ENCODE results near the gene WRAP53.

The WRAP53 gene

DNA sequence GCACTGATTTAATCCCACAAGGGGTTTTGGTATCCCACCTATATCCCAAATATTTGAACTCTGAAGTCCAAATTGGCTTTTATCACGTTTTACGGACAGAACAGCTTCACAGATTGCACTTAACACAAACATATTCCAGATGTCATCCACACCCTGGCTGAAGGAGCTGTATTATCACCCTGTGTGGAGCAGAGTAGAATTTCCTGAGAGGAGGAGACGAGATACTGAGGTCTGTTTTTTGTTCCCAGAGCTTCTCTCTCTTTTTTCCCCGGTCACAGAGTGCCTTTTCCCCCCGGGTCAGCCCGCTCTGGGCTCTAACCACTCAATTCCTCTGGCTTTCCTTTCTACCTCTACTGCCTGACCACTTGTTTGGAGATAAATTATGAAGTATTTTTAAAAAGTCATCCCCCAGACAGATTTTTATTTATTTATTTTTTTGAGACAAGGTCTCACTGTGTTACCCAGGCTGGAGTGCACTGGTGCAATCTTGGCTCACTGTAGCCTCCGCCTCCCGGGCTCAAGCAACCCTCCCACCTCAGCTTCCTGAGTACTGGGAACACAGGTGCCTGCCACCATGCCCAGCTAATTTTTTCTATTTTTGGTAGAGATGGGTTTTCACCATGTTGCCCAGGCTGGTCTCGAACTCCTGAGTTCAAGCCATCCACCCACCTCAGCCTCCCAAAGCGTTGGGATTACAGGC lies 59.9 kb downstream of the WRAP53 start:
- H3K4me1 Mint-ChIP-seq, result peaks cover 26% of the 10 kb centered on the region
- peak overlapping the region; percentile 30 to 83 (median 59) for H3K27ac Mint-ChIP-seq
- no peak overlapping the region for H3K4me3 Mint-ChIP-seq
- peaks cover 15% of the 10 kb centered on the region for H3K27me3 Mint-ChIP-seq (ENCODE audit: low read depth)
- H3K9me3 Mint-ChIP-seq, result peaks cover 4% of the 10 kb centered on the region
- no peak for TF ChIP-seq CTCF (IDR thresholded peaks at IDR 0.05; ENCODE audit: unreplicated experiment in 3 of 3)
- H3K36me3 Mint-ChIP-seq (ENCODE audit: low read depth), result no peaks in the 10 kb centered on the region

- no peaks in the 10 kb centered on the region for H3K36me3 Mint-ChIP-seq (ENCODE audit: low read depth)
- H3K4me1 Mint-ChIP-seq, result peaks cover 17% of the 10 kb centered on the region
- TF ChIP-seq CTCF (IDR thresholded peaks at IDR 0.05; ENCODE audit: unreplicated experiment in 3 of 3), result no peak
- peaks cover 12% of the 10 kb centered on the region for H3K27me3 Mint-ChIP-seq (ENCODE audit: low read depth)
- H3K4me3 Mint-ChIP-seq, result peak overlapping the region in 1 of 3 experiments; percentile 3
- no peak overlapping the region for H3K27ac Mint-ChIP-seq
- peaks cover 4% of the 10 kb centered on the region for H3K9me3 Mint-ChIP-seq
Observed at GRCh38 chr17:7750321-7750821, 62.1 kb downstream of the WRAP53 start.
